GM18870 (cell line): Measurements from ENCODE around the gene OCA2.
"Not testable (repeated sequence)": the region's sequence is repeated elsewhere in the genome, so short reads cannot be mapped to it uniquely, and the experiment has no call there.

Experiments used
- ATAC-seq: cut with Tn5 transposase; IDR thresholded peaks from one replicate; pipeline ENCODE4 v1.9.1; 2021; ENCODE audit warnings: moderate library complexity; ENCODE audit not compliant: unreplicated experiment

Gene OCA2

GRCh38 chr15:28098766-28099554 is at the start of gene OCA2:
Gene OCA2, minus strand, starts transcription at chr15:28099315. Its CDS starts 17,441 bp downstream, at chr15:28081874.
- no peak for ATAC-seq

DNA sequence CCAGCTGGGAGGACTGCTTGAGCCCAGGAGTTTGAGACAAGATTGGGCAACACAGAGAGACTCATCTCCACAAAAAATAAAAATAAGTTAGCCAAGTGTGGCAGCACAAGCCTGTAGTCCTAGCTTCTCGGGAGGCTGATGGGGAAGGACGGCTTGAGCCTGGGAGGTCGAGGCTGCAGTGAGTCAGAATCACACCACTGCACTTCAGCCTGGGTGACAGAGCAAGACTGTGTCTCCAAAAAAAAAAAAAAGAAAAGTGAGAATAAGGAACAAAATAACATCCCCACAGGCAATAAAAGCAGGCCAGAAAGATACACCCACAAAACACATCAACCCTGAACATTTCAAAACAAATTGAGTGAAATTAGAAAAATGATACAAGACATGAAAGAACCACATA is 48.7 kb upstream of the OCA2 start:
- ATAC-seq = no peak

DNA sequence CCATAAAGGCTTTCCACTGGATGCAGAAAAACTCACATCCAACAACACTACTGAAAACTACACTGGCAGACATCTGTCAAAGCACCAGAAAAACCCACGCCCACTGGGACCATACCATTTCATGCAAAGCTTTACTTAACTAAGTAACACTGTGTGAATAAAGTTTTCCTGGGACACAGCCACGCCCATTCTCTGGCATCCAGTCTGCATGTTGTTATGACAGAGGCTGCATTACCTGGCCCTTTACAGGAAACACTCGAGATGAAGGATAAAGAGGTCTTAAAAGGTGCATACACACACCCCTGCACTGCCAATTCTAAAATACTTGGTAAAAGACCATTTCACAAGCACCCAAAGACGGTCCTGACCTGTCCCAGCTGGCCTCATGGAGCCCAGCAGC is 46.3 kb upstream of the OCA2 start:
- not testable (repeated sequence) for ATAC-seq

- no peak for ATAC-seq
Observed at GRCh38 chr15:28140062-28140461, 40.9 kb upstream of the OCA2 start.

DNA sequence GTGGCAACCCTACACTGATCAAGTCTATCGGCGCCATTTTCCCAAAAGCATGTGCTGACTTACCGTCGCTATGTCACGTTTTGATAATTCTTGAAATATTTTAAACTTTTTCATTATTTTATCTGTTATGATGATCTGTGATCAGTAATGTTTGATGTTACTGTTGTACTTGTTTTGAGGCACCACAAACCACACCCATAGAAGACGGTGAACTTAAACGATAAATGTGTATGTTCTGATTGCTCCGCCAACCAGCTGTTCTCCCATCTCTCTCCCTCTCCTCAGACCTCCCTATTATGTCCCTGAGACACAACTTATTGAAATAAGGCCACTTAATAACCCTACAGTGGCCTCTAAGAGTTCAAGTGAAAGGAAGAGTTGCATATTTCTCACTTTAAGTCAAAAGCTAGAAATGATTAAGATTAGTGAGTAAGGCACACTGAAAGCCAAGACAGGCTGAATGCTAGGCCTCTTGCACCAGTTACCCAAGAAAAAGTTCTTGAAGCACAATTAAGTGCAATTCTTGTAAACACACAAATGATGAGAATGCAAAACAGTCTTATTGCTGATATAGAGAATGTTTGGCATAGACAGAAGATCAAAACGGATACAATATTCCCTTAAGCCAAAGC is 38.4 kb upstream of the OCA2 start:
- ATAC-seq = not testable (repeated sequence)

GRCh38 chr15:28136236-28136904 is 37.3 kb upstream of the OCA2 start:
- peak; percentile 98 for ATAC-seq

DNA sequence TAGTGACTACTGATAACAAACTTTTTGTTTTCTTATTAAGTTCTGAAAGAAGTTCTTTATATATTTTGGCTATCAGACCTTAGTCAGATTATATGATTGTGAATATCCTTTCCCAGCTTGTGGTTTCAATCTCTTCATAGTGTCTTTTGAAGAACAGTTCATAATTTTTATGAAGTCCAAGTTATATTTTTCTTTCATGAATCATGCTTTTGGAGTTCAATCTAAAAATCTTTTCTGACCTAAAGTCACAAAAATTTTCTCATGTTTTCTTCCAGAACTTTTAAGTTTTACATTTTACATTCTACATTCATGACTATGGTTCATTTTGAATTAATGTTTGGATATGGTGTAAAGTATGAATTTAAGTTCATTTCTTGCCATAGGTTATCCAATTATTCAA is 34.2 kb upstream of the OCA2 start:
- ATAC-seq = no peak

GRCh38 chr15:28132524-28133275 is 33.6 kb upstream of the OCA2 start:
- ATAC-seq = no peak

- ATAC-seq = no peak
Observed at GRCh38 chr15:28131946-28132345, 32.8 kb upstream of the OCA2 start.

DNA sequence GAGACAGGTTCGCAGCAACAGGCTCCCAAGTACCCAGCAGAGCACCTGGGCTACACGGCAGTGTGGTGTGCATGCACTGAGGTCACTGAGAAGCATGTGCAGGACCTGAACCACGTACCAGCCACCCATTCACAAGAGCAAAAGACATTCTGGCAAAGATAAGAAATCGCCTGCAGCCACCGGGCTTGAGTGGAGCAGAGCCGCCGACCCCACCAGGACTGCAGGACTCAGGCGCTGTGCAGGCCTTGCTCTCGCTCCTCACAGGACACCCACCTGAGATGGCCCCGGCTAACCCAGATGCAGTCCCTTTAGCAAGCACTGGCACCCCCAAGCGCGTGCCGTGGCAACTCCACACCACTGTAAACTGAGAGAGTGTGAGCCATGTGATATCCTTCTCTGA is 32.3 kb upstream of the OCA2 start:
- ATAC-seq = no peak

GRCh38 chr15:28130651-28131050 is 31.5 kb upstream of the OCA2 start:
- ATAC-seq = no peak

GRCh38 chr15:28129231-28129848 is 30.2 kb upstream of the OCA2 start:
- ATAC-seq = no peak

DNA sequence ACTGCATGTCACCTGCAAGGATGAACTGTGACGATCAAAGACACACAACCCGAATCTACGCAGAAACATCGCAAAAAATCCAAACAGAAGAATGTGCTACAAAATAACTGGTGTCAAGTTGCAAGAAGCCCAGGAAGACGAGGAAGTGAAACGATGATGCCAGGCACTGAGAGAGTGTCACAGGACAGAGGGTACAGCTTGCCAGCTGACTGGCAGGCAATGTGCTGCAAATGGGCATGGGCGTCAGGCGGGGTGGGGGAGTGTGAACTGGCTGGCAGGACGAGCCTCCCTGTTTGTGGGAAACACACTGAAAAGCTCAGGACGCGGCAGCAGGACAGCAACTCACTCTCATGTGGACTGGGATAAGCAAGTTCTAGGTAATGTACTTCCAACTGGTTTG is 28.9 kb upstream of the OCA2 start:
- ATAC-seq = no peak

- no peak for ATAC-seq
Observed at GRCh38 chr15:28127036-28127435, 27.9 kb upstream of the OCA2 start.

- ATAC-seq = no peak
Observed at GRCh38 chr15:28125673-28126651, 26.8 kb upstream of the OCA2 start.

- no peak for ATAC-seq
Observed at GRCh38 chr15:28124841-28125240, 25.7 kb upstream of the OCA2 start.

- no peak for ATAC-seq
Observed at GRCh38 chr15:28123408-28124023, 24.4 kb upstream of the OCA2 start.

GRCh38 chr15:28122038-28122949 is 23.2 kb upstream of the OCA2 start:
- ATAC-seq = no peak
